Endometrial microvascular endothelial cells (primary cell): ENCODE measurements around the gene MRPL2. TPM values are rescaled to one million over a fixed set of nuclear protein-coding genes. Genes with fewer than 3 reads are reported as not detected.
"Not testable (repeated sequence)": the region's sequence is repeated elsewhere in the genome, so short reads cannot be mapped to it uniquely, and the experiment has no call there.

Experiments
- in situ Hi-C: cut with HindIII; loops from 2 replicates; pipeline ENCODE4 v1.10.0; 2017; ENCODE audit warnings: low sequenced_read_pairs, low pct_unique_long_range_greater_than_20kb; ENCODE audit errors: inconsistent ontology term
- total RNA-seq: library from RNA; depleted of rRNA; stranded (reverse); fragments of >200 nt; gene quantifications from one replicate; pipeline ENCODE4 v1.2.3, GENCODE V29; 2015; ENCODE audit errors: inconsistent ontology term

MRPL2 gene
- total RNA-seq, 1 donor from 2014 or later, result 29.3 TPM

GRCh38 chr6:43055966-43056365, 3.3 kb downstream of the MRPL2 start:
- in situ Hi-C loops, result no loop called here

GRCh38 chr6:43054206-43054943, 4.9 kb downstream of the MRPL2 start:
- in situ Hi-C loops, result no loop called here

- in situ Hi-C loops, result no loop called here
These were observed 5.6 kb downstream of the MRPL2 start, which contains the start of gene CUL7 for GRCh38 chr6:43053545-43054205. Gene CUL7 (minus strand): TSS chr6:43053851. CDS start chr6:43052788, 1,063 bp downstream.

GRCh38 chr6:43052842-43053544, 6.2 kb downstream of the MRPL2 start:
- in situ Hi-C loops, result no loop called here

GRCh38 chr6:43052225-43052841, 6.9 kb downstream of the MRPL2 start:
- in situ Hi-C loops, result no loop called here

GRCh38 chr6:43050981-43051380, 8.3 kb downstream of the MRPL2 start:
- in situ Hi-C loops, result no loop called here

GRCh38 chr6:43047998-43048397, 11.2 kb downstream of the MRPL2 start:
- in situ Hi-C loops, result no loop called here

- in situ Hi-C loops, result no loop called here
These were observed 13.8 kb downstream of the MRPL2 start for GRCh38 chr6:43045371-43045930.

- in situ Hi-C loops, result no loop called here
These were observed 15.9 kb downstream of the MRPL2 start for GRCh38 chr6:43043310-43043709.

GRCh38 chr6:43041475-43041874, 17.8 kb downstream of the MRPL2 start:
- in situ Hi-C loops, result not testable (repeated sequence)

GRCh38 chr6:43040542-43041257, 18.5 kb downstream of the MRPL2 start:
- in situ Hi-C loops, result no loop called here

GRCh38 chr6:43038727-43039126, 20.5 kb downstream of the MRPL2 start:
- in situ Hi-C loops, result no loop called here

- in situ Hi-C loops, result no loop called here
These were observed 21.5 kb downstream of the MRPL2 start for GRCh38 chr6:43037706-43038105.

- in situ Hi-C loops, result no loop called here
These were observed 22.0 kb downstream of the MRPL2 start for GRCh38 chr6:43037197-43037596.

GRCh38 chr6:43036712-43037111, 22.5 kb downstream of the MRPL2 start:
- in situ Hi-C loops, result no loop called here

- in situ Hi-C loops, result no loop called here
These were observed 23.6 kb downstream of the MRPL2 start for GRCh38 chr6:43035495-43036194.

GRCh38 chr6:43034190-43034525, 25.1 kb downstream of the MRPL2 start:
- in situ Hi-C loops, result no loop called here
